GM18499 (cell line): ENCODE measurements around the gene PPP1R9A.

Experiments used
- ATAC-seq: cut with Tn5 transposase; IDR thresholded peaks from one replicate; pipeline ENCODE4 v1.9.1; 2021; ENCODE audit warnings: moderate number of reproducible peaks; ENCODE audit not compliant: insufficient read depth, unreplicated experiment

The PPP1R9A gene

GRCh38 chr7:95011995-95012394 lies 104.6 kb downstream of the PPP1R9A start:
- no peak for ATAC-seq

GRCh38 chr7:95018021-95018420 lies 110.6 kb downstream of the PPP1R9A start:
- ATAC-seq: no peak

- ATAC-seq: no peak
Observed at GRCh38 chr7:95026018-95026417, 118.6 kb downstream of the PPP1R9A start.

GRCh38 chr7:95026421-95027072 lies 119.2 kb downstream of the PPP1R9A start:
- no peak for ATAC-seq

- no peak for ATAC-seq
Observed at GRCh38 chr7:95027234-95027872, 120.0 kb downstream of the PPP1R9A start.

GRCh38 chr7:95028683-95029082 lies 121.3 kb downstream of the PPP1R9A start:
- ATAC-seq: no peak

GRCh38 chr7:95035295-95035694 lies 127.9 kb downstream of the PPP1R9A start:
- no peak for ATAC-seq

GRCh38 chr7:95041031-95041430 lies 133.6 kb downstream of the PPP1R9A start:
- ATAC-seq: no peak

- no peak for ATAC-seq
Observed at GRCh38 chr7:95045236-95045923, 138.0 kb downstream of the PPP1R9A start.

- no peak for ATAC-seq
Observed at GRCh38 chr7:95046494-95047240, 139.3 kb downstream of the PPP1R9A start.

- ATAC-seq: no peak
Observed at GRCh38 chr7:95047291-95047690, 139.9 kb downstream of the PPP1R9A start.

GRCh38 chr7:95052566-95053094 lies 145.2 kb downstream of the PPP1R9A start:
- ATAC-seq: no peak

- no peak for ATAC-seq
Observed at GRCh38 chr7:95054386-95054785, 147.0 kb downstream of the PPP1R9A start.

- no peak for ATAC-seq
Observed at GRCh38 chr7:95055295-95055694, 147.9 kb downstream of the PPP1R9A start.

- no peak for ATAC-seq
Observed at GRCh38 chr7:95056107-95056739, 148.8 kb downstream of the PPP1R9A start.

- ATAC-seq: no peak
Observed at GRCh38 chr7:95056901-95057300, 149.5 kb downstream of the PPP1R9A start.

GRCh38 chr7:95059842-95060313 lies 152.5 kb downstream of the PPP1R9A start:
- ATAC-seq: no peak

GRCh38 chr7:95062901-95063300 lies 155.5 kb downstream of the PPP1R9A start:
- ATAC-seq: no peak

GRCh38 chr7:95066737-95067530 lies 159.5 kb downstream of the PPP1R9A start:
- ATAC-seq: no peak
